T1000 (cell line): Measurements from ENCODE around the gene CTSZ.
"Not testable (repeated sequence)": the region's sequence is repeated elsewhere in the genome, so short reads cannot be mapped to it uniquely, and the experiment has no call there.

Experiments used
- DNase-seq: peaks from one replicate; lab custom pipeline; 2025; ENCODE audit warnings: mixed read lengths; lab: John Stamatoyannopoulos, UW

CTSZ gene

DNA sequence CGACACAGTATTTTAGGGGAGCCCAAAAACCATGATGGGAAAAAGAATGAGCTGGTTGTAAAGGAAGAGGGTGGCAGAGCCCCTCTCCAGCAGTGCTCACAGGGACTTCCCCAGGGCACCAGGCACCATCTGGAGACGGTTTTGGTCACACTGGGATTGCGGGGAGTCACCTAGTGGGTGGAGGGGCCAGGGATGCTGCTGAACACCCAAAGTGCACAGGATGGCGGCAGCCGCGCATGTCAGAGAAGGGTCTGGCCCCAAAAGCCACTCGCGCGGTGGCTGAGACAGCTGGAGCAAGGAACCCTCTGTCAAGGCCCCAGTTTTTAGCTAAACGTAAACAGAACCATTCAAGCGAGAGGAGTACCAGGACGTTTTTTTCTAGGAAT, 10.8 kb downstream of the CTSZ start:
- no peak for DNase-seq

DNA sequence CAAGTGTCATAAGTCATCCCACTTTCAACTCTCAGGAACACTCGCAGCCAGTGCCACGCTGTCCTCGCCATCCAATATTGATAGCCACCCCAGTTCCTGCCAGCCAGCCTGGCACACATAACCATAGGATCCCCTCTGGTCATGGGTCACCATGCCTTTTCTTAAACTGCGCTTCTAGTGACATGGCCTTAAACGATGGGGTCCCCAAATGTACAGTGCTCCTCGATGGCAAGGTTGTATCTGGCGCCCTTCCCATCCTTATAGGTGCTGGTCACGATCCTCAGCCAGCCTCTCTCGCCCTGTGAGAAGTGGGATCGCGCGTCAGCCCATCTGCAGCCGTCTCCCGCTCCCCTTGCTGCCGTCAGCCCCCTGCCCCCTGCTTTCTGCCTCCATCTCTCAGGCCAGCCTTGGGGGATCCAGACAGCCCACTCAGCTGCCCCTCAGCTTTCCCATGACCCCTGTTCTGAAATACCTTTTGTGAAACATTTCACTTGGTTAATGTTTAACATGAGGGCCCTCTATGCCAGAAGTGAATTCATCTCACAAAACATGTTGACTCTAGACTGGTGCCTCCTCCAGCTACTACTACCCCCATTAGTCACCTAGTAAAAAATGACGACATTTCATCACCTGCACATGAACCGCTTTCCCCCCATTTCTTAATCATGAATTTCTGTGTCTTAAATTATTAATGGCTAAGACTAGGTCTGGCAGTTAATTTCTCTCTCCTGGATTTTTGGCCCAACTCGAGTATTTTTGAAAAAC, 11.4 kb downstream of the CTSZ start:
- no peak for DNase-seq

DNA sequence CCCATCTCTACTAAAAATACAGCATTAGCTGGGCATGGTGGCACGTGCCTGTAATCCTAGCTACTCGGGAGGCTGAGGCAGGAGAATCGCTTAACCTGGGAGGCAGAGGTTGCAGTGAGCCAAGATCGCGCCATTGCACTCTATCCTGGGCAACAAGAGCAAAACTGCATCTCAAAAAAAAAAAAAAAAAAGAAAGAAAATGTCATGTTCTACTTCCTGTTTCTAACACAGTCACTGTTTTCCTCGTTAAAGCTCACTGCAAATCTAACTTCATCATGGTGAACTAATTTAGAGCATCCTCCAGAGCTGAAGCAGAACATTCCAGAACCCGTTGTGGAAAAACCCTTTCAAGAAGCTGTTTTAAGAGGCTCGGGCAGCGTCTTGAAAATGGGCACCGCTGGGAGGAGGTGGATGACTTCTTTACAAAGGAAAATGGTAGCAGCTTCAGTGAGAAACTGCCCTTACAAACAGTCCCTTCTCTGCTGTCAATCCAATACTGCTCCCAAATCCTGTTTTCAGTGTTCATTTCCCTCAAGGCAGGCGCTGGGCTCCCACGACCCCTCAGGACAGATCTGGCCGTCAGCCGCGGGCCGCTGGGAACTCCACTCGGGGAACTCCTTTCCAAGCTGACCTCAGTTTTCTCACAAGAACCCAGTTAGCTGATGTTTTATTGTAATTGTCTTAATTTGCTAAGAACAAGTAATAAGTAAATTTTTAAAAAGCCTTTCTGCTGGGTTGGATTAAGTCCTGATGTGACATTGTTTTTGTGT, 12.5 kb downstream of the CTSZ start:
- DNase-seq, result no peak

DNA sequence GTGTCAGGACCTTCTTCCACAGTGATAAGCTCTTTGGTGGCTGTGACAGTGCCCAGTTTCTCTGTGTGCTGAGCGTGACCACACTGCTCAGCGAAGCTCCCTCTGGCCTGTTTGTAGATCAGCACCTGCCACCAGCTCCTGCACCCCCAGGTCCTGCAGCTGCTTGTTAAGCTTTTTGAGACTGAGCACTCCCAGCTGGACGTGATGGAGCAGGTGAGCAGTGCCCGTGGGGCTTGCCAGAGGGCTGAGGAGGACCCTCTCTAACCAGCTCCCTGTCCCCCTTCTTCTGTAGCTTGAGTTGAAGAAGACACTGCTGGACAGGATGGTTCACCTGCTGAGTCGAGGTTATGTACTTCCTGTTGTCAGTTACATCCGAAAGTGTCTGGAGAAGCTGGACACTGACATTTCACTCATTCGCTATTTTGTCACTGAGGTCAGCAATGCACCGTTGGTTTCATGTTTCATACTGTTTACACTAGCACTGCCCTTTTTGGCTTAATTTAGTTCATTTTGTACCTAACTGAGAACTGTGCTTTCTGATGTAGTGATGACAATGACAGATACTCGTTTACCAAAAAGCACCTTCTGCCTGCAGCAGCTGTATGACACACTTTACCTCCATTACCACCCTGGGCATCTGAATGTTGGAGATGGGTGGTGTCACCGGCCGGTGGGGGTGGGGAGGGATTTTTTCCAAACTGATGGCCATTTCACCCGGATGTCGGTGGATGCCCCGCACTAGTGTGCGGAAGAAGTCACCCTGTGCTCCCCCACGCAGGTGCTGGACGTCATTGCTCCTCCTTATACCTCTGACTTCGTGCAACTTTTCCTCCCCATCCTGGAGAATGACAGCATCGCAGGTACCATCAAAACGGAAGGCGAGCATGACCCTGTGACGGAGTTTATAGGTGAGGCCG, 13.5 kb downstream of the CTSZ start:
- DNase-seq, result no peak

GRCh38 chr20:58992911-58993310, 14.1 kb downstream of the CTSZ start:
- DNase-seq, result no peak

DNA sequence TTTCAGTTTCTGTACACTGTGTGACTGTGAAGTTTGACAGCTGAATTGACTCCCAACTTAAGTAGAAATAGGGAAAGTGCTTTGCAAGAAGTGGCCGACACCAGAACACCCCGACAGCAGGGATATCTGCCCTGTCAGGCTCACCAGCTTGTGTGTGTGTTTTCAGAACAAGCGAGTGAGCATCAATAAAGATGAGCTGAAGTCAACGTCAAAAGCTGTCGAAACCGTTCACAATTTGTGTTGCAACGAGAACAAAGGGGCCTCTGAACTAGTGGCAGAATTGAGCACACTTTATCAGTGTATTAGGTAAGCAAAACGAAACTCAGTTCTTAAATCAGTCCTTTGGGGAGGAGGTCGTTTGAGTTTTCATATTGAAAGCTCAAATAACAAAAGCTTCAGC, 15.3 kb downstream of the CTSZ start:
- DNase-seq, result no peak

DNA sequence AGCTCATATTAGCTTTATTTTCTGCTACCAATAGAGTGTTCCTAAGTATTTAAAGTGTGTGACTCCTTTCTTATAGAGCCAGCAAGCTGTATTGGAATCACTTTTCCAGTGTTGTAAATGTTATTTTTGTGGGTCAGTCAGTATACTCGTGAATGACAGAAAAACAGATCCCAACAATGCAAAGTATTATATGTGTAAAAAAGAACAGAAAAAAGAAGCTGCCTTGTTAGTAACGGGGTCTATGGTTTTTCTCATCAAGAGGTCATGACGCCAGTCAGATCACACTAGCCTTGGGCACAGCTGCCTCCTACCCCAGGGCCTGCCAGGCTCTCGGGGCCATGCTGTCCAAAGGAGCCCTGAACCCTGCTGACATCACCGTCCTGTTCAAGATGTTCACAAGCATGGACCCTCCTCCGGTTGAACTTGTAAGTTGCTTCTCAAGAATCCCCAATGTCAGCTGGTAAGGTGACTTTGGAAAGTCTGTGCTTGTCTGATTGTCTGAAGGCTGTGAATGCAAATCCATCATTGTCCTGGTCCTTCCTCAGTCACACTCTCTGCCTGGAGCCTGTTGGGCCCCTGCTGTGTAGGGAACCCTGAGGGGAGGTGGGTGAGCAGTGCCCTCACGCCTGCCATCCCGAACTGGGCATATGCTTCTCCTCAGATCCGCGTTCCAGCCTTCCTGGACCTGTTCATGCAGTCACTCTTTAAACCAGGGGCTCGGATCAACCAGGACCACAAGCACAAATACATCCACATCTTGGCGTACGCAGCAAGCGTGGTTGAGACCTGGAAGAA, 16.2 kb downstream of the CTSZ start:
- DNase-seq, result no peak

DNA sequence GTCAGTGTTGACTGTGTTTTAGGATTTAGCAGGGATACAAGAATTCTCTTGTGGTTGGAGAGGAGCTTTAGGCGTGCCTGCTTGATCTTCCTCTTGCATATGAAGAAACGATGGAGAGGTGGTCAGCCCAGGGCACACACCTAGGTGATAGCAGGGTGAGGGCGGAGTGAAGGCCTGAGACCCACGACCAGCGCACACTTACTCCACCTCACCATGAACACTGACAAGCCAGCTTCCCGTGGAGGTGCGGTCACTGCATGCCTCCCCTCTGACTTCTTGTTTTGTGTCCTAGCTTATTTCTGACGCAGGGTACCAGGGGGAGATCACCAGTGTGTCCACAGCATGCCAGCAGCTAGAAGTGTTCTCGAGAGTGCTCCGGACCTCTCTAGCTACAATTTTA, 17.9 kb downstream of the CTSZ start:
- no peak for DNase-seq

DNA sequence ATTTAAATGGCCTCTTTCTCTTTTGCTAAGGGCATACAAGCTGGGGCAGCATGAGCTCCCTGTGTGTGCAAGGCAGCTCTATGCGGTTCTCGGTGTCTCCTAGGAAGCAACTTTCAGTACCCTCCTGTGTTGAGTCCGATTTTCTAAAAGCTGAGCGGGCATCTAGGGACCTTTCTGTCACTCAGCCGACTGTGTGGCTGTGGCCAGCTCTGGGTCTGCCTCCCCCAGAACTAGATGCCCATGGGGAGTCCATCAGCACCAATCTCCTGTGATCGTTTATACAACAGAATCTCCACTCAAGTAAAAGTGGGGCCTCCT, 18.5 kb downstream of the CTSZ start:
- no peak for DNase-seq

DNA sequence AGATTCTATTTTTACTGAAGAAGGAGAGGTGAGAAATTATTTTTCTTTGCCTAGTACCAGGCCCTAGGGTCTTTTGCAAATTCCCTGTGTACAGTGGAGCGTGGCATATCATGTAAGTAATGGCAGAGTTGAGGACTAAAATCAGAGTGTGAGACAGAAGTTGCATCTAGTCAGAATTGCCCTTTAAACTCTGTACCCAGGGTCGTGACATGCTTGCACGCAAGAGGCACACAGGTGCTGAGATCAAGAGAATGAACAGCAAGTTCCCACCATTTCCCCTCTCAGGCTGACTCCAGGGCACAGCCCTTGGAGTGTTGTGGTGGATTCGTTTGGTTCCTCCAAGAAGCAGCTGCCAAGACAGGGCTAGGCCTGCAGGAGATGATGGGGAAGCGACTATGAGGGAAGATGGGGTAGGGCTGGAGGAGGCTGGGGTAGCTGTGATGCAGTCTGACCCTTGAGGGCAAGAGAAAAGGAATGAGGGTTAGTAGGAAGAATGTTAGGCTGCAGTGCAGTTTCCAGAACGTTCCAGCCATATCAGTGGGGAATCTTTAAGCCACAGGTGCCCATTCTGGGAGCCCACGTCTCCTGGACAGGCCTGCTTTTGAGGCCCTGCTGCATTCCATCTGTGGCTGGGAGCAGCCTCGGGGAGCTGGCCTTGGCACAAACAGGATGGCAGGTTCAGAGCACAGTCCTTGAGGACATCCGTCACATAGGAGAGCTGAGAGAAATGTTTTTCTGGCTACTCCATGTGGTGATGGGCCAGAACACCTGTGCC, 19.1 kb downstream of the CTSZ start:
- DNase-seq, result no peak

- no peak for DNase-seq
Observed at GRCh38 chr20:58986968-58987517, 20.0 kb downstream of the CTSZ start.

GRCh38 chr20:58986286-58986967, 20.6 kb downstream of the CTSZ start:
- DNase-seq, result no peak

DNA sequence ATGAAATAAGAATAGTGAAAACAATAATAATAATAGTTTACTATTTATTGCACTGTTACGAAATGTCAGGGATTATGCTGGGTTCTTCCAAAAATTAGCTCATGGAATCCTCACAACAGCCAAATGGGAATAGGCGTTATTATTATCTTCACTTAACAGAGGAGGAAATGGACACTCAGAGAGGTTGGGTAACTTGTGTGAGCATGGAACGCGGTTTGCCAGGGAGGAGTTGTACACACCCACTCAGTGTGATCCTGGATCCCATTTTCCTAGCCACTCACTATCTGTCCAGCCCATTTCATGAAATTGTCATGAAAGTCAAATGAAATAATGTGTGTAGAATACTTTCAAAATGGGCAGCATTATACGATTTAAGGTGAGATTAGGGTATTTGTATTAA, 21.4 kb downstream of the CTSZ start:
- DNase-seq, result no peak

- no peak for DNase-seq
Observed at GRCh38 chr20:58984691-58985090, 22.4 kb downstream of the CTSZ start.

- not testable (repeated sequence) for DNase-seq
Observed at GRCh38 chr20:58983115-58983468, 24.0 kb downstream of the CTSZ start.

DNA sequence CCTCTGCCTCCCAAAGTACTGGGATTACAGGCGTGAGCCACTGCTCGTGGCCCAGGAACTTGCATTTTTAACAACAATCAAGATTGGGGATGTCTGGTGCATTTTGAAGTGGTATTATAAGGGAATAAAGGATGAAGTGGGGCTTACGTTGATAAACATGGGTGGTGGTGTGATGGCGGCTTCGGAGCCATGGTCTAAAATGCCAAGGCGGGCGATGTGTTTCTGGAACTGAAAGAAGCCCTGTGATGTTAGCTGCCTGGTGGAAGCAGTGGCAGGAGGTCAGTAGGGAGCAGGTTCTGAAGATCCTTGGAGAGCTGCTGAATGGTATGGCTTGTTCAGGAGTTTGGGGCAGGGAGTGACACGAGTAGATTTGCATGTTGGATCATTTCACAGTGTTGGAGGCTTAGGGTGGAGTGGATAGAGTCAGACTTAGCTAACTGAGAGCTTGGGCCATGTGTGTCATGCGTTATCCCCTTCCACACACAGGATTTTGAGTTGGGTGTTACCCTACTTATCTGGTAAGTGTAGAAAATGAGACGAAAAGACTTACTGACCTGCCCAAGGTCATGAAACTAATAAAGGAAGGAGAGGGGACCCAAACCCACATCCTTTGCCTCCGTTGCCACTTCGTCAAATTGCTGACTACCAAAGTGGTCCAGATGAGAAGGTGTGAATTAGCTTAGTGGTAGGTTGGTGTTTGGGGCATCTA, 24.5 kb downstream of the CTSZ start:
- no peak for DNase-seq

DNA sequence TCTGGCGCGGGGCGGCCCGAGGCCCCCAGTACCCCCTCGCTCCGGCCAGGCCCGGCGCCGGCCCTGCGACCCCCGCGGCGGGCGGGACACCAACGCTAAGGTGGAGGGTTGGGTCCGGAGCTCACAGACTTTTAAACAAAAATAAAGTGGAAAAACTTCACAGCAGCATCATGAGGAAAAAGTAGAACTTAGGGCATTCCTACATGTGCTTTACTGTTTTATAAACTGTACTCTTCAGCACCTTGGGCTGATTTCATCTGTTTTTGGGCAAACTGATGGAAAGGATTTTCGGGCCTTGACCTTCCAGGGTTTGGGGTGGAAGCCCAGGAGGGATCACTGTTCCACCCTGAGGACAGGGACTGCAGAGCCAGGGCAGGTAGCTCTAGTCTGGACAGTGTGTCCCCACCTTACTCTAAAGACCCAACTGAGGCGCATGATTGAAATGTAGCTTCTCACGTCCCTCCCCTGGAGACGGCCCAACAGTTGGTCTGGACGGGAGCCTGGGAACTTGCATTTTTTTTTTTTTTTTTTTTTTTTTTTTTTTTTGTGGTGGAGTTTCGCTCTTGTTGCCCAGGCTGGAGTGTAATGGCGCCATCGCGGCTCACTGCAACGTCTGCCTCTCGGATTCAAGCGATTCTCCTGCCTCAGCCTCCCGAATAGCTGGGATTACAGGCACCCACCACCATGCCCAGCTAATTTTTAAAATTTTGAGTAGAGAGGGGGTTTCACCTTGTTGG, 25.3 kb downstream of the CTSZ start:
- DNase-seq, result no peak

DNA sequence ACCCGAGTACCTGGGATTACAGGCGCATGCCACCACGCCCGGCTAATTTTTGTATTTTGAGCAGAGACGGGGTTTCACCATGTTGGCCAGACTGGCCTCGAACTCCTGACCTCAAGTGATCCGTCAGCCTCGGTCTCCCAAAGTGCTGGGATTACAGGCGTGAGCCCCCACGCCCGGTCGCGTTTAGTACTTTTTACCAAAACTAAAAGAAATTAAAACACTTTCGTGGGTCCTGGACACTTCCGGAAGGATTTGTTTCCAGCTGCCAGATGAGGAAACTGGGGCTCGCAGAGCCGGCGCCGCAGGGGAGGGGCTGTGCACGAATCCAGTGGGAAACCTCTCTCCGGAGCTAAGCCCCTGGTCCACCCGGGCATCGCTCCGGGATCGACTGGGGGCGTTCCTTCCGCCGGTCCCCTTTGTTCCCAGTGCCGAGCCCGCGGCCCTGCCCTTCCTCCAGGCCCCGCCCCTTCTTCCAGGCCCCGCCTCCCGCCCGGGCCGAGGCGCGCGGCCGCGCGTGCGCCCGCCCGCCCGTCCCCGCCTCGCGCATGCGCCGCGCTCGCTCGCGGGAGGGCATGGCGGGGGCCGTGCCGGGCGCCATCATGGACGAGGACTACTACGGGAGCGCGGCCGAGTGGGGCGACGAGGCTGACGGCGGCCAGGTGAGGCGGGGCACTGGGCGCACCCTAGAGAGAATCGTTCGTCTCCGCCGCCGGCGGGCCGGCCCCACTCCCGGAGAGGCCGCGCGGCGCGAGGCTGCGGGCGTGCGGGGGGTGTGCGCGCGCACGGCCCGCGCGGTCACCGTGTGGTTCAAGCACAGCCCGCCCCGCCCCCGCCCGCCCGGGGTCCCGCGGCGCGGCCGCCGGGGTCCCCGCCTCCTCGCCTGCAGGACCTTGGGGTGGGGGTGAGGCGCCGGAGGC, 26.1 kb downstream of the CTSZ start, which contains the start of gene NELFCD:
Gene NELFCD (plus strand): TSS at position 546 of the 917 bp plus-strand sequence. CDS start 54 bp downstream, at position 600.
- peak; percentile 54 for DNase-seq
